Naive thymus-derived CD4-positive, alpha-beta T cell (primary cell): Measurements from ENCODE around the gene PDLIM1. TPM values are rescaled to one million over a fixed set of nuclear protein-coding genes. Genes with fewer than 3 reads are reported as not detected.

Source experiments
- ATAC-seq: fragments of 150-1000 bp; cut with Tn5 transposase; 2 replicates; pipeline ENCODE4 v1.10.0; 2021; ENCODE audit warnings: mild to moderate bottlenecking, moderate library complexity
- CTCF ChIA-PET: fragments of 350-600 bp; sonication (Branson Sonifier 250); formaldehyde crosslinking; loops from one replicate; lab custom pipeline; 2021; ENCODE audit warnings: antibody characterized with exemption; lab: Charles Lee
- POLR2A ChIA-PET: fragments of 350-600 bp; sonication (Branson Sonifier 250); formaldehyde crosslinking; loops from one replicate; lab custom pipeline; 2021; ENCODE audit warnings: antibody characterized with exemption, inconsistent platforms; lab: Charles Lee
- DNase-seq, 9 donors: peaks; one replicate each; pipeline versions ENCODE4 v3.0.0 to v3.0.0-alpha.2; 2020 to 2022; ENCODE audit warnings: mixed read lengths in 1 of 9
- H3K27ac ChIP-seq: one replicate; pipeline ENCODE4 v1.7.0; 2013; ENCODE audit warnings: mild to moderate bottlenecking, low read depth, low read length, moderate library complexity
- H3K27me3 ChIP-seq, 2 donors: one replicate each; pipeline ENCODE4 v1.7.0; 2013; ENCODE audit warnings: low read length in 2 of 2, mild to moderate bottlenecking in 2 of 2, moderate library complexity in 2 of 2; ENCODE audit not compliant: control insufficient read depth in 2 of 2, insufficient read depth in 2 of 2
- H3K36me3 ChIP-seq, 3 experiments: 1 replicate in 2 of 3; 2 replicates in 1 of 3; pipeline ENCODE4 v1.7.0; 2013; ENCODE audit warnings: low read length in 3 of 3, mild to moderate bottlenecking in 3 of 3, moderate library complexity in 1 of 3; ENCODE audit not compliant: insufficient read depth in 3 of 3, control insufficient read depth in 2 of 3
- H3K4me1 ChIP-seq, 2 donors: one replicate each; pipeline ENCODE4 v1.7.0; 2013; ENCODE audit warnings: low read length in 2 of 2, mild to moderate bottlenecking in 2 of 2, moderate library complexity in 1 of 2; ENCODE audit not compliant: control insufficient read depth in 2 of 2, insufficient read depth in 2 of 2
- H3K4me3 ChIP-seq: 2 replicates; pipeline ENCODE4 v1.7.0; 2013; ENCODE audit warnings: mild to moderate bottlenecking, low read length
- H3K9me3 ChIP-seq, 3 experiments: 1 replicate in 2 of 3; 2 replicates in 1 of 3; pipeline ENCODE4 v1.7.0; 2013; ENCODE audit warnings: low read length in 3 of 3; ENCODE audit not compliant: control insufficient read depth in 2 of 3
- H3K27ac Mint-ChIP-seq, 9 donors: one replicate each; pipeline ENCODE4 v1.8.0; 2020 to 2022; ENCODE audit warnings: mixed read lengths in 9 of 9, mild to moderate bottlenecking in 8 of 9, moderate library complexity in 5 of 9, inconsistent platforms in 2 of 9
- H3K27me3 Mint-ChIP-seq, 5 donors: one replicate each; pipeline ENCODE4 v1.8.0; 2021 to 2022; ENCODE audit warnings: mixed read lengths in 5 of 5, mild to moderate bottlenecking in 1 of 5
- H3K36me3 Mint-ChIP-seq, 5 donors: one replicate each; pipeline ENCODE4 v1.8.0; 2020 to 2022; ENCODE audit warnings: mixed read lengths in 5 of 5, mild to moderate bottlenecking in 3 of 5, inconsistent platforms in 1 of 5
- H3K4me1 Mint-ChIP-seq, 7 donors: one replicate each; pipeline ENCODE4 v1.8.0; 2020 to 2022; ENCODE audit warnings: mixed read lengths in 7 of 7, mild to moderate bottlenecking in 3 of 7, inconsistent platforms in 1 of 7
- H3K4me3 Mint-ChIP-seq, 10 donors: one replicate each; pipeline ENCODE4 v1.8.0; 2020 to 2022; ENCODE audit warnings: mild to moderate bottlenecking in 10 of 10, mixed read lengths in 10 of 10, moderate library complexity in 6 of 10, inconsistent platforms in 2 of 10
- H3K9me3 Mint-ChIP-seq, 11 donors: one replicate each; pipeline ENCODE4 v1.8.0; 2020 to 2022; ENCODE audit warnings: mixed read lengths in 11 of 11, mild to moderate bottlenecking in 4 of 11, inconsistent platforms in 1 of 11, moderate library complexity in 1 of 11
- intact Hi-C, 2 donors: fragments of 100-400 bp; cut with micrococcal nuclease; formaldehyde crosslinking; loops; one replicate each; pipeline ENCODE4 v1.15.1; 2023
- polyA plus RNA-seq, 2 donors: library from polyadenylated mRNA; unstranded; fragments of 300-500 nt; fragmentation: Illumina TruSeq; gene quantifications; one replicate each; pipeline ENCODE4 v1.2.3, GENCODE V29; 2021
- total RNA-seq, 6 experiments: library from RNA in 5 of 6; stranded (reverse) in 5 of 6; gene quantifications; 1 replicate in 5 of 6; 2 replicates in 1 of 6; pipeline ENCODE4 v1.2.3 and lab custom pipeline; 2021 to 2026

Gene PDLIM1
- total and polyA plus RNA-seq, 7 experiments from 2014 or later = 0.32 to 27.6 (median 0.89) TPM

DNA sequence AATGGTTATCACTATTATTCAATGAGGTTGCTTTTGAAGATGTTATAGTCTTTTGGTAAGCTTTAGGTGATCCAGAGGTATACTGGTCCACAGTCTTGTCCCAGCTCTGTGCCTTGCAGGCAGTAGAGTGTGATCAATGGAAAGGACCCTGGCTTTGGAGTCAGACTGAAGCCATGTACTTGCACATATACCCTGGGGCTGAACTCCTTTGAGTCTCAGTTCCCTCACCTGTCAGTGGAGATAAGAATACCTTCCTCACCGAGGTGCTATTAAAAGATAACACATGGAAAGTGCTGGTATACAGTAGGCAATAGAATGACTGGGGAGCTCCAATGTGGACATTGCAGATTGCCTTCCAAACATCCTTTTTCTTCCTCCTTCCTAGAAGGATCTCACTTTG, 16.0 kb upstream of the PDLIM1 start:
- no peaks in the 10 kb centered on the region for H3K36me3 Mint-ChIP-seq
- H3K27ac Mint-ChIP-seq = no peak overlapping the region
- Histone ChIP-seq H3K36me3 (no peaks in the 10 kb centered on the region), H3K4me1 (no peaks in the 10 kb centered on the region), H3K27ac (no peak overlapping the region), H3K27me3 (no peaks in the 10 kb centered on the region), H3K4me3 (no peak overlapping the region), H3K9me3 (no peaks in the 10 kb centered on the region)
- ATAC-seq (no peak), DNase-seq (no peak)
- CTCF ChIA-PET = no interaction called here
- intact Hi-C loops = no loop called here
- no peaks in the 10 kb centered on the region for H3K9me3 Mint-ChIP-seq
- peaks cover 0 to 24% (median 0%) of the 10 kb centered on the region in 7 donors for H3K4me1 Mint-ChIP-seq
- H3K27me3 Mint-ChIP-seq = peaks cover 0 to 10% (median 6%) of the 10 kb centered on the region in 5 donors
- H3K4me3 Mint-ChIP-seq = no peak overlapping the region
- POLR2A ChIA-PET = no interaction called here

DNA sequence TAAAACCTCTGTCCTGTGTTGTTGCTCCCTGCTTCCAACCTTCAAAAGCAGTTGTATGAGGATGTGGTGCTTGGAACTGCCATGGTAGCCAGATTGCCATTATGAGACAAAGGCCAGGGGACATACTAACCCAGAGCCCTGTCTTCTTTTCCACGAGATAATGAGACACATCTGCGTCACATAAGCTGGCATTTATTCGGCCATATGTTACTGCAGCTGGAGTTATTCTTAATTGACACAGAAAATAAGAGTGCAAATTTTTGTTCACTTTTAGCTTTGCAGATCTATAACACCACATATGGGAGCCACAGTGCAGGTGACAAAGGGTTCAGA, 15.5 kb upstream of the PDLIM1 start:
- H3K27me3 Mint-ChIP-seq = peaks cover 0 to 9% (median 6%) of the 10 kb centered on the region in 5 donors
- ChIA-PET POLR2A (no interaction called here), CTCF (no interaction called here)
- peaks cover 0 to 24% (median 0%) of the 10 kb centered on the region in 7 donors for H3K4me1 Mint-ChIP-seq
- no peak overlapping the region for H3K4me3 Mint-ChIP-seq
- intact Hi-C loops = no loop called here
- no peak overlapping the region for H3K27ac ChIP-seq
- H3K4me3 ChIP-seq = no peak overlapping the region
- H3K36me3 ChIP-seq = no peaks in the 10 kb centered on the region
- no peaks in the 10 kb centered on the region for H3K9me3 Mint-ChIP-seq
- no peaks in the 10 kb centered on the region for H3K36me3 Mint-ChIP-seq
- H3K9me3 ChIP-seq = no peaks in the 10 kb centered on the region
- H3K4me1 ChIP-seq = no peaks in the 10 kb centered on the region
- ATAC-seq (no peak), DNase-seq (no peak)
- no peak overlapping the region for H3K27ac Mint-ChIP-seq
- H3K27me3 ChIP-seq = no peaks in the 10 kb centered on the region

DNA sequence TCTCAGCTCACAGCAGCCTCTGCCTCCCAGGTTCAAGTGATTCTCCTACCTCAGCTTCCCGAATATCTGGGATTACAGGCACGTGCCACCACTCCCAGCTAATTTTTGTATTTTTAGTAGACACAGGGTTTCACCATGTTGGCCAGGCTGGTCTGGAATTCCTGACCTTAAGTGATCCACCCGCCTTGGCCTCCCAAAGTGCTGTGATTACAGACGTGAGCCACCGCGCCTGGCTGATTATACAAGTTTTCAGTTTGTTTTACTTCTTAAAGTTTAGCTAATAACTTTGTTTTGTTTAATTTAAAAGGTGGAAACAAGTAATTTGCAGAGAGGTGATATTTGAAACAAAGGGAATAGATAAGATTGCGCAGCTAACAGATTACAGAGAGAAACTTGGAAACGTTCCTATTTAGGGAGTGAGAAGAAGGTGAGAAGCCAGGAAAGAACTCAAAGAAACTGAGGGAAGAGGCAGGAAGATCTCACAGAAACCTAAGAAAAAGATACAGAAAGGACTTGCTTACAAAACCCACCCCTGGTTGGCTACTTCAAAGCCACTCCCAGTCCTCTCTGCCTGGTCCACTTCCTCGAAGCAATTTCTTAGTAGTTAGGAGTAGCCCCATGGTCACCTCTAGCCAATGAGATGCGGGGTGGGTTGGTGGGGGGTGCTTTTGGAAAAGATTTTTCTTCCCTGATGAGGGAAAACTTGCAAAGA, 15.0 kb upstream of the PDLIM1 start:
- no peaks in the 10 kb centered on the region for H3K9me3 ChIP-seq
- Mint-ChIP-seq H3K4me1 (peaks cover 0 to 24% (median 0%) of the 10 kb centered on the region in 7 donors), H3K4me3 (no peak overlapping the region), H3K36me3 (no peaks in the 10 kb centered on the region), H3K27ac (no peak overlapping the region), H3K27me3 (peaks cover 0 to 7% (median 6%) of the 10 kb centered on the region in 5 donors), H3K9me3 (no peaks in the 10 kb centered on the region)
- POLR2A ChIA-PET = no interaction called here
- no peaks in the 10 kb centered on the region for H3K36me3 ChIP-seq
- intact Hi-C loops = no loop called here
- no peak overlapping the region for H3K4me3 ChIP-seq
- DNase-seq (no peak), ATAC-seq (no peak)
- H3K27me3 ChIP-seq = no peaks in the 10 kb centered on the region
- CTCF ChIA-PET = no interaction called here
- H3K4me1 ChIP-seq = no peaks in the 10 kb centered on the region
- H3K27ac ChIP-seq = no peak overlapping the region

DNA sequence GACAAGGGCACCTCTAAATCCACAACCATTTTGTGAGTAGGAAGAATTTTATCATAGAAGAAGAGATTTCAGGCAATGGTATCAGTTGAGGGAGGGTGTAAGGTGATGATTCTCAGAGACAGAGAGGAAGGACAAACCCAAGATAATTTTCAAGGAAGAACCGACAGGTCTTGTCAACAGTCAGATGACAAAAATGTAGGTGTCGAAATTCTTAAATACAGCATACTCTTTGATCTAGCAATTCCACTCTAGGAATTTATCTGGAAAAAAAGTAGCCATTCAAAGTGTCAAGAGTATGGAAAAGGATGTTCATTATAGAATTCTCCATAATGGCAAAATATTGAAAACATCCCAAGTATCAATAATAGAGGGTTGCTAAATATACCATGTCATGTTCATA, 14.2 kb upstream of the PDLIM1 start:
- H3K4me3 Mint-ChIP-seq = no peak overlapping the region
- Histone ChIP-seq H3K9me3 (no peaks in the 10 kb centered on the region), H3K27me3 (no peaks in the 10 kb centered on the region), H3K4me3 (no peak overlapping the region), H3K36me3 (no peaks in the 10 kb centered on the region), H3K4me1 (no peaks in the 10 kb centered on the region), H3K27ac (no peak overlapping the region)
- ATAC-seq (no peak), DNase-seq (no peak)
- no peaks in the 10 kb centered on the region for H3K36me3 Mint-ChIP-seq
- peaks cover 0 to 16% (median 0%) of the 10 kb centered on the region in 7 donors for H3K4me1 Mint-ChIP-seq
- no peak overlapping the region for H3K27ac Mint-ChIP-seq
- H3K27me3 Mint-ChIP-seq = peaks cover 0 to 7% (median 4%) of the 10 kb centered on the region in 5 donors
- ChIA-PET POLR2A (no interaction called here), CTCF (no interaction called here)
- intact Hi-C loops = no loop called here
- no peaks in the 10 kb centered on the region for H3K9me3 Mint-ChIP-seq

DNA sequence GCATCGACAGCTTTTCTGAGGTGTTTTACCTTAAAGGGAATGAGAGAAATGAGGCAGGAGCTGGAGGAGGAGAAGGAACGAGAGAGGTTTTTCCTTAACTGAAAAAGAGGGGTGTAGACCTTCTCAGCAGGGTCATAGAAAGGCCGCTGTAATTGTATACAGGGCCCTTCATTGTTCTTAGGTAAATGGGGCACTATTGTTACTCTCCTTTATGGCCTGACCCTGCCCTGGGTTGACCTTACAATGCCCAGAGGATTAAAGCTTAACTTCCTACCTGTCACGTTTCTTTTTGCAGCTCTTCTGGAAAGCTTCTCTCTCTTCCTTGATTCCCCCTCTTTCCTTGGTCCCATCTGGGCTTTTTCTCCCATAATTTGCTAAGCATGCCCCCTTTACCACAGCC, 13.7 kb upstream of the PDLIM1 start:
- DNase-seq (no peak), ATAC-seq (no peak)
- H3K27me3 ChIP-seq = no peaks in the 10 kb centered on the region
- no peak overlapping the region for H3K27ac Mint-ChIP-seq
- H3K9me3 Mint-ChIP-seq = no peaks in the 10 kb centered on the region
- H3K4me3 Mint-ChIP-seq = no peak overlapping the region
- no peaks in the 10 kb centered on the region for H3K9me3 ChIP-seq
- no peaks in the 10 kb centered on the region for H3K36me3 Mint-ChIP-seq
- H3K27ac ChIP-seq = no peak overlapping the region
- H3K4me1 Mint-ChIP-seq = peaks cover 0 to 11% (median 0%) of the 10 kb centered on the region in 7 donors
- H3K4me1 ChIP-seq = no peaks in the 10 kb centered on the region
- H3K27me3 Mint-ChIP-seq = peaks cover 0 to 7% (median 4%) of the 10 kb centered on the region in 5 donors
- intact Hi-C loops = no loop called here
- no peaks in the 10 kb centered on the region for H3K36me3 ChIP-seq
- ChIA-PET CTCF (no interaction called here), POLR2A (no interaction called here)
- H3K4me3 ChIP-seq = no peak overlapping the region

DNA sequence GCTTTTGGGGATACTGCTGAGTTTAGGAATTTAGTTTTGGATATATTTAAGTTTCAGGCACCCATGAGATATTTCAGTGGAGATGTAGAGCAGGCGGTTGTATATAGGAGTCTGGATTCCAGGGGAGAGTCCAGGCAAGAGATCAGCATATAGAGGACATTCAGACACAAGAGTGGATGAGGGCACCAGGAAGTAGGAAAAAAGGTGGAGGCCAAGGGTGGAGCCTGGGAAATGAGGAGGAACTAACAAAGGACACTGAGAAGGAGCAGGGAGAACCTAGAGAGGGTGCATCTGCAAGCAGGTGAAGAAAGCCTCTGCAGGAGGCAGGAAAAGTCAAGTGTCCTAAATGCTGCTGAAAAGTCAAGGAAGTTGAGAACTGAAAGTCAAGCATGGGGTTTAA, 13.1 kb upstream of the PDLIM1 start:
- Histone ChIP-seq H3K36me3 (no peaks in the 10 kb centered on the region), H3K9me3 (no peaks in the 10 kb centered on the region), H3K4me1 (no peaks in the 10 kb centered on the region), H3K27me3 (no peaks in the 10 kb centered on the region), H3K27ac (no peak overlapping the region), H3K4me3 (no peak overlapping the region)
- ChIA-PET CTCF (no interaction called here), POLR2A (no interaction called here)
- no peak for ATAC-seq
- Mint-ChIP-seq H3K27ac (no peak overlapping the region), H3K4me3 (no peak overlapping the region), H3K4me1 (peaks cover 0 to 7% (median 0%) of the 10 kb centered on the region in 7 donors), H3K36me3 (no peaks in the 10 kb centered on the region), H3K27me3 (peaks cover 0 to 7% (median 4%) of the 10 kb centered on the region in 5 donors), H3K9me3 (no peaks in the 10 kb centered on the region)
- no peak for DNase-seq
- intact Hi-C loops = no loop called here

DNA sequence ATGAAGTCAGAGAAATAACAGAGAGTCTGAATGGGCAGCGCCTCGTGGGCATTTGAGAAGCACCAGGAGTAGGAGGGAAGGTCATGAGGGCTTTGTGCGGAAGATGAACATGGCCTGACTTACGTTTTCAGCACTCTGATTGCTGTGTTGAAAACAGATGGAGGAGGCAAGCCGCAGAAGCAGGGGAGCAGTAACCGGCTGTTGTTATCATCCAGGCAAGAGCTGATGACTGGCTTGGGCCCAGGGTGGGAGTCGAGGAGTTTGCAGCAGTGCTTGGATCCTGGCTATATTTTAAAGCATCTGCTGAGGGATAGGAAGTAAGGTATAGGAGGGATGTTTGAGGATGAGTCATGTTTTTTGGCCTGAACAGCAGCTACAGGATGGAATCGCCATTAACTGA, 12.7 kb upstream of the PDLIM1 start:
- POLR2A ChIA-PET = no interaction called here
- ATAC-seq (no peak), DNase-seq (no peak)
- Mint-ChIP-seq H3K27ac (no peak overlapping the region), H3K36me3 (no peaks in the 10 kb centered on the region), H3K27me3 (peaks cover 0 to 7% (median 4%) of the 10 kb centered on the region in 5 donors), H3K4me1 (peaks cover 0 to 3% (median 0%) of the 10 kb centered on the region in 7 donors), H3K9me3 (no peaks in the 10 kb centered on the region), H3K4me3 (no peak overlapping the region)
- CTCF ChIA-PET = no interaction called here
- intact Hi-C loops = no loop called here
- no peaks in the 10 kb centered on the region for H3K27me3 ChIP-seq
- H3K27ac ChIP-seq = no peak overlapping the region
- no peaks in the 10 kb centered on the region for H3K36me3 ChIP-seq
- no peak overlapping the region for H3K4me3 ChIP-seq
- H3K4me1 ChIP-seq = no peaks in the 10 kb centered on the region
- no peaks in the 10 kb centered on the region for H3K9me3 ChIP-seq
